GM12878 (cell line): ENCODE data around the gene CEP68. TPM values are rescaled to one million over a fixed set of nuclear protein-coding genes. Genes with fewer than 3 reads are reported as not detected.

Source experiments
- ATF7 ChIP-seq: fragments of 450-650 bp; IDR thresholded peaks from 2 replicates; pipeline ENCODE4 v1.6.1; 2016; ENCODE audit warnings: low read depth, mild to moderate bottlenecking
- CREM ChIP-seq: IDR thresholded peaks from 2 replicates; pipeline ENCODE4 v1.6.1; 2014; ENCODE audit warnings: antibody characterized with exemption, low read depth
- FOS ChIP-seq: IDR thresholded peaks from 3 replicates; pipeline ENCODE4 v1.6.1; 2011; ENCODE audit warnings: borderline replicate concordance; ENCODE audit not compliant: insufficient read length; ENCODE audit errors: extremely low read depth
- GATAD2B ChIP-seq: fragments of 450-650 bp; conservative IDR thresholded peaks from 2 replicates; pipeline ENCODE4 v1.6.1; 2017; ENCODE audit warnings: low read depth, mild to moderate bottlenecking, moderate library complexity
- HDGF ChIP-seq: fragments of 450-650 bp; IDR thresholded peaks from 2 replicates; pipeline ENCODE4 v1.6.1; 2016; ENCODE audit warnings: antibody characterized with exemption
- LARP7 ChIP-seq: fragments of 450-650 bp; IDR thresholded peaks from 2 replicates; pipeline ENCODE4 v1.6.1; 2017; ENCODE audit warnings: mild to moderate bottlenecking
- MEF2B ChIP-seq: fragments of 450-650 bp; IDR thresholded peaks from 2 replicates; pipeline ENCODE4 v1.6.1; 2018; ENCODE audit warnings: mild to moderate bottlenecking, moderate library complexity; ENCODE audit not compliant: partially characterized antibody, poor library complexity, severe bottlenecking
- NKRF ChIP-seq: fragments of 450-650 bp; conservative IDR thresholded peaks from 2 replicates; pipeline ENCODE4 v1.6.1; 2017; ENCODE audit warnings: mild to moderate bottlenecking, moderate library complexity
- REST ChIP-seq: IDR thresholded peaks from 2 replicates; pipeline ENCODE4 v1.6.1; 2012; ENCODE audit warnings: mild to moderate bottlenecking, low read depth, low read length
- SMARCA5 ChIP-seq: fragments of 450-650 bp; IDR thresholded peaks from 2 replicates; pipeline ENCODE4 v1.6.1; 2017; ENCODE audit warnings: mild to moderate bottlenecking
- TARDBP ChIP-seq: IDR thresholded peaks from 2 replicates; pipeline ENCODE4 v1.6.1; 2016; ENCODE audit warnings: borderline replicate concordance
- ZBED1 ChIP-seq: IDR thresholded peaks from 2 replicates; pipeline ENCODE4 v1.6.1; 2016; ENCODE audit warnings: borderline replicate concordance
- polyA plus RNA-seq, 11 experiments: library from polyadenylated mRNA; depleted of rRNA in 4 of 11; unstranded in 6 of 11; stranded (reverse) in 5 of 11; fragments of >200 nt; fragmentation: Nextera tagmentation in 4 of 11; fragmentation: Illumina TruSeq in 1 of 11; extraction: Ambion mirVana in 4 of 11; extraction: Trizol in 1 of 11; gene quantifications; 1 replicate in 1 of 11; 2 replicates in 10 of 11; pipeline versions ENCODE4 v1.2.1 to v1.2.3, GENCODE V29; 2011 to 2016; ENCODE audit warnings: inconsistent platforms in 2 of 11, missing spikeins in 2 of 11, low read depth in 1 of 11
- total RNA-seq, 4 experiments: library from RNA; depleted of rRNA in 3 of 4; stranded (reverse); fragments of >200 nt in 3 of 4; fragmentation: Illumina TruSeq in 1 of 4; extraction: Trizol in 1 of 4; gene quantifications; 2 replicates each; pipeline versions ENCODE4 v1.2.1 to v1.2.3, GENCODE V29; 2013 to 2021
- TF ChIP-seq, protein P1 (sequence below): fragments of 450-650 bp; IDR thresholded peaks from 2 replicates; pipeline ENCODE4 v1.6.1; 2014; ENCODE audit warnings: mild to moderate bottlenecking
- TF ChIP-seq, protein P2 (sequence below): fragments of 150-350 bp; IDR thresholded peaks from 2 replicates; pipeline ENCODE4 v1.6.1; 2016; ENCODE audit warnings: low read depth, low read length
- TF ChIP-seq, protein P3 (sequence below): fragments of 450-650 bp; IDR thresholded peaks from 2 replicates; pipeline ENCODE4 v1.6.1; 2017; ENCODE audit warnings: mild to moderate bottlenecking, moderate library complexity

Gene CEP68
- total and polyA plus RNA-seq, 10 of the 15 experiments (the other 5 are each of a cell fraction or from before 2014, with no cell fraction given): 1.1 to 11.1 (median 7.4) TPM

- TF ChIP-seq, protein P1, sequence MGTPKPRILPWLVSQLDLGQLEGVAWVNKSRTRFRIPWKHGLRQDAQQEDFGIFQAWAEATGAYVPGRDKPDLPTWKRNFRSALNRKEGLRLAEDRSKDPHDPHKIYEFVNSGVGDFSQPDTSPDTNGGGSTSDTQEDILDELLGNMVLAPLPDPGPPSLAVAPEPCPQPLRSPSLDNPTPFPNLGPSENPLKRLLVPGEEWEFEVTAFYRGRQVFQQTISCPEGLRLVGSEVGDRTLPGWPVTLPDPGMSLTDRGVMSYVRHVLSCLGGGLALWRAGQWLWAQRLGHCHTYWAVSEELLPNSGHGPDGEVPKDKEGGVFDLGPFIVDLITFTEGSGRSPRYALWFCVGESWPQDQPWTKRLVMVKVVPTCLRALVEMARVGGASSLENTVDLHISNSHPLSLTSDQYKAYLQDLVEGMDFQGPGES: peak; percentile 86
- TF ChIP-seq SMARCA5 (peak; percentile 81), NKRF (peak; percentile 95), MEF2B (no peak), TARDBP (no peak), ZBED1 (no peak), CREM (no peak), REST (no peak), ATF7 (no peak), FOS (peak; percentile 83), LARP7 (peak; percentile 99), GATAD2B (peak; percentile 98), HDGF (peak; percentile 97)
- TF ChIP-seq, protein P2, sequence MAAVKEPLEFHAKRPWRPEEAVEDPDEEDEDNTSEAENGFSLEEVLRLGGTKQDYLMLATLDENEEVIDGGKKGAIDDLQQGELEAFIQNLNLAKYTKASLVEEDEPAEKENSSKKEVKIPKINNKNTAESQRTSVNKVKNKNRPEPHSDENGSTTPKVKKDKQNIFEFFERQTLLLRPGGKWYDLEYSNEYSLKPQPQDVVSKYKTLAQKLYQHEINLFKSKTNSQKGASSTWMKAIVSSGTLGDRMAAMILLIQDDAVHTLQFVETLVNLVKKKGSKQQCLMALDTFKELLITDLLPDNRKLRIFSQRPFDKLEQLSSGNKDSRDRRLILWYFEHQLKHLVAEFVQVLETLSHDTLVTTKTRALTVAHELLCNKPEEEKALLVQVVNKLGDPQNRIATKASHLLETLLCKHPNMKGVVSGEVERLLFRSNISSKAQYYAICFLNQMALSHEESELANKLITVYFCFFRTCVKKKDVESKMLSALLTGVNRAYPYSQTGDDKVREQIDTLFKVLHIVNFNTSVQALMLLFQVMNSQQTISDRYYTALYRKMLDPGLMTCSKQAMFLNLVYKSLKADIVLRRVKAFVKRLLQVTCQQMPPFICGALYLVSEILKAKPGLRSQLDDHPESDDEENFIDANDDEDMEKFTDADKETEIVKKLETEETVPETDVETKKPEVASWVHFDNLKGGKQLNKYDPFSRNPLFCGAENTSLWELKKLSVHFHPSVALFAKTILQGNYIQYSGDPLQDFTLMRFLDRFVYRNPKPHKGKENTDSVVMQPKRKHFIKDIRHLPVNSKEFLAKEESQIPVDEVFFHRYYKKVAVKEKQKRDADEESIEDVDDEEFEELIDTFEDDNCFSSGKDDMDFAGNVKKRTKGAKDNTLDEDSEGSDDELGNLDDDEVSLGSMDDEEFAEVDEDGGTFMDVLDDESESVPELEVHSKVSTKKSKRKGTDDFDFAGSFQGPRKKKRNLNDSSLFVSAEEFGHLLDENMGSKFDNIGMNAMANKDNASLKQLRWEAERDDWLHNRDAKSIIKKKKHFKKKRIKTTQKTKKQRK: peak; percentile 75
- TF ChIP-seq, protein P3, sequence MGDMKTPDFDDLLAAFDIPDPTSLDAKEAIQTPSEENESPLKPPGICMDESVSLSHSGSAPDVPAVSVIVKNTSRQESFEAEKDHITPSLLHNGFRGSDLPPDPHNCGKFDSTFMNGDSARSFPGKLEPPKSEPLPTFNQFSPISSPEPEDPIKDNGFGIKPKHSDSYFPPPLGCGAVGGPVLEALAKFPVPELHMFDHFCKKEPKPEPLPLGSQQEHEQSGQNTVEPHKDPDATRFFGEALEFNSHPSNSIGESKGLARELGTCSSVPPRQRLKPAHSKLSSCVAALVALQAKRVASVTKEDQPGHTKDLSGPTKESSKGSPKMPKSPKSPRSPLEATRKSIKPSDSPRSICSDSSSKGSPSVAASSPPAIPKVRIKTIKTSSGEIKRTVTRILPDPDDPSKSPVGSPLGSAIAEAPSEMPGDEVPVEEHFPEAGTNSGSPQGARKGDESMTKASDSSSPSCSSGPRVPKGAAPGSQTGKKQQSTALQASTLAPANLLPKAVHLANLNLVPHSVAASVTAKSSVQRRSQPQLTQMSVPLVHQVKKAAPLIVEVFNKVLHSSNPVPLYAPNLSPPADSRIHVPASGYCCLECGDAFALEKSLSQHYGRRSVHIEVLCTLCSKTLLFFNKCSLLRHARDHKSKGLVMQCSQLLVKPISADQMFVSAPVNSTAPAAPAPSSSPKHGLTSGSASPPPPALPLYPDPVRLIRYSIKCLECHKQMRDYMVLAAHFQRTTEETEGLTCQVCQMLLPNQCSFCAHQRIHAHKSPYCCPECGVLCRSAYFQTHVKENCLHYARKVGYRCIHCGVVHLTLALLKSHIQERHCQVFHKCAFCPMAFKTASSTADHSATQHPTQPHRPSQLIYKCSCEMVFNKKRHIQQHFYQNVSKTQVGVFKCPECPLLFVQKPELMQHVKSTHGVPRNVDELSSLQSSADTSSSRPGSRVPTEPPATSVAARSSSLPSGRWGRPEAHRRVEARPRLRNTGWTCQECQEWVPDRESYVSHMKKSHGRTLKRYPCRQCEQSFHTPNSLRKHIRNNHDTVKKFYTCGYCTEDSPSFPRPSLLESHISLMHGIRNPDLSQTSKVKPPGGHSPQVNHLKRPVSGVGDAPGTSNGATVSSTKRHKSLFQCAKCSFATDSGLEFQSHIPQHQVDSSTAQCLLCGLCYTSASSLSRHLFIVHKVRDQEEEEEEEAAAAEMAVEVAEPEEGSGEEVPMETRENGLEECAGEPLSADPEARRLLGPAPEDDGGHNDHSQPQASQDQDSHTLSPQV: 0 out of 2 replicates have a peak, but pooled peaks have one; percentile 53
These were observed at the start of gene CEP68 (continued) for GRCh38 chr2:65056215-65057053.
